ENCODE measurements around the gene OTOGL. TPM values are rescaled to one million over a fixed set of nuclear protein-coding genes. Genes with fewer than 3 reads are reported as not detected.

The OTOGL gene
- polyA plus RNA-seq, 1 of the 3 experiments (the other 2 are of a cell fraction), result 0.61 TPM

- TF ChIP-seq RXRA (IDR thresholded peaks at IDR 0.05; ENCODE audit: borderline replicate concordance, low read depth), result no peak
- no peak for TF ChIP-seq NFIC (IDR thresholded peaks at IDR 0.05; ENCODE audit: borderline replicate concordance)
- no peak for TF ChIP-seq FOSL2 (IDR thresholded peaks at IDR 0.05; ENCODE audit: borderline replicate concordance, low read depth)
- TF ChIP-seq, protein P1, sequence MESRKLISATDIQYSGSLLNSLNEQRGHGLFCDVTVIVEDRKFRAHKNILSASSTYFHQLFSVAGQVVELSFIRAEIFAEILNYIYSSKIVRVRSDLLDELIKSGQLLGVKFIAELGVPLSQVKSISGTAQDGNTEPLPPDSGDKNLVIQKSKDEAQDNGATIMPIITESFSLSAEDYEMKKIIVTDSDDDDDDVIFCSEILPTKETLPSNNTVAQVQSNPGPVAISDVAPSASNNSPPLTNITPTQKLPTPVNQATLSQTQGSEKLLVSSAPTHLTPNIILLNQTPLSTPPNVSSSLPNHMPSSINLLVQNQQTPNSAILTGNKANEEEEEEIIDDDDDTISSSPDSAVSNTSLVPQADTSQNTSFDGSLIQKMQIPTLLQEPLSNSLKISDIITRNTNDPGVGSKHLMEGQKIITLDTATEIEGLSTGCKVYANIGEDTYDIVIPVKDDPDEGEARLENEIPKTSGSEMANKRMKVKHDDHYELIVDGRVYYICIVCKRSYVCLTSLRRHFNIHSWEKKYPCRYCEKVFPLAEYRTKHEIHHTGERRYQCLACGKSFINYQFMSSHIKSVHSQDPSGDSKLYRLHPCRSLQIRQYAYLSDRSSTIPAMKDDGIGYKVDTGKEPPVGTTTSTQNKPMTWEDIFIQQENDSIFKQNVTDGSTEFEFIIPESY (IDR thresholded peaks at IDR 0.05; ENCODE audit: borderline replicate concordance, low read depth), result no peak
Observed at GRCh38 chr12:80208071-80208470, 108.7 kb downstream of the OTOGL start (continued).

DNA sequence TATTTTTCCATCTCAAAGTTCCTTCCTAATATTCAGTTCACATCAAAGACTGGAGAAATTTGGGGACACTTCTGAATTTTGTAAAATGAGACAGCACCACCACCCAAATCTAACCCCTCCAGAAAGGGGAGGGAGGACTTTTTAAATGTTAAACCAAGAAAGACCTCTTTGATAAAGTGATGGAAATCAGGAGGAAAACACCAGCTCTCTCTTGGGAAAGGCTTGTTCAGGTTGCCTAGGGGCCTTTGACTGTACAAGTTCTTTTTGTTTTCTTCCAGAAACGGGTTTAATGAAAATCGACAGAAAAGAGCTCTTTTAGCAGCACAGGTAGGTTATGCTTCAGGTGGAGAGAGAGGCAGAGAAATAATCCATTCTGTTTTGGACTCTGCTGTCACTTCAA is 112.3 kb downstream of the OTOGL start:
- Histone ChIP-seq H3K79me2 (ENCODE audit: insufficient read depth) (no peaks in the 10 kb centered on the region), H3K4me3 (ENCODE audit: low read depth in 2 of 2, low read length in 1 of 2) (no peak overlapping the region), H3K9me3 (no peaks in the 10 kb centered on the region), H2AFZ (ENCODE audit: low read depth) (no peak overlapping the region), H3F3A (replicated peaks; ENCODE audit: insufficient read depth) (no peaks in the 10 kb centered on the region), H3K36me3 (replicated peaks in 1 of 2; ENCODE audit: control insufficient read depth in 1 of 2, insufficient read depth in 2 of 2, low read length in 1 of 2) (no peaks in the 10 kb centered on the region), H3K4me2 (no peak overlapping the region), H3K9ac (no peak overlapping the region), H3K27ac (ENCODE audit: low read depth in 2 of 2, low read length in 1 of 2) (no peak overlapping the region), H3K27me3 (ENCODE audit: insufficient read depth) (peaks cover 19% of the 10 kb centered on the region; the same call in 1 of the 2 replicates), H3K4me1 (ENCODE audit: control insufficient read depth in 1 of 2, insufficient read depth in 2 of 2, low read depth in 1 of 2, low read length in 1 of 2) (no peaks in the 10 kb centered on the region), H3K9me2 (no peaks in the 10 kb centered on the region), H4K20me1 (ENCODE audit: insufficient read depth) (no peaks in the 10 kb centered on the region)
- TF ChIP-seq TAF1 (IDR thresholded peaks at IDR 0.05; ENCODE audit: borderline replicate concordance, low read depth, low read length) (no peak), RXRA (IDR thresholded peaks at IDR 0.05; ENCODE audit: borderline replicate concordance, low read depth) (no peak), MXI1 (IDR thresholded peaks at IDR 0.05; ENCODE audit: low read depth, low read length) (no peak), SIN3A (IDR thresholded peaks at IDR 0.05; ENCODE audit: borderline replicate concordance, low read depth, low read length) (no peak), SMC3 (IDR thresholded peaks at IDR 0.05; ENCODE audit: low read depth, low read length) (no peak), USF1 (IDR thresholded peaks at IDR 0.05; ENCODE audit: borderline replicate concordance, low read depth) (no peak), FOXJ3 (CRISPR knock-in tag; IDR thresholded peaks at IDR 0.05) (no peak), EZH2phosphoT487 (IDR thresholded peaks at IDR 0.05; ENCODE audit: borderline replicate concordance, low read depth) (no peak), NRF1 (IDR thresholded peaks at IDR 0.05; ENCODE audit: low read depth, low read length) (no peak), JUND (IDR thresholded peaks at IDR 0.05) (no peak), TEAD4 (IDR thresholded peaks at IDR 0.05; ENCODE audit: borderline replicate concordance, insufficient read depth) (no peak), YY1 (IDR thresholded peaks at IDR 0.05; ENCODE audit: low read depth) (no peak), NFIC (IDR thresholded peaks at IDR 0.05; ENCODE audit: borderline replicate concordance) (no peak), RCOR1 (IDR thresholded peaks at IDR 0.05; ENCODE audit: low read length) (no peak), FOSL2 (IDR thresholded peaks at IDR 0.05; ENCODE audit: borderline replicate concordance, low read depth) (no peak), CHD2 (IDR thresholded peaks at IDR 0.05; ENCODE audit: low read length, partially characterized antibody) (no peak), EP300 (IDR thresholded peaks at IDR 0.05; ENCODE audit: borderline replicate concordance in 1 of 2, low read depth in 1 of 2, low read length in 1 of 2) (no peak)
- TF ChIP-seq, protein P2, sequence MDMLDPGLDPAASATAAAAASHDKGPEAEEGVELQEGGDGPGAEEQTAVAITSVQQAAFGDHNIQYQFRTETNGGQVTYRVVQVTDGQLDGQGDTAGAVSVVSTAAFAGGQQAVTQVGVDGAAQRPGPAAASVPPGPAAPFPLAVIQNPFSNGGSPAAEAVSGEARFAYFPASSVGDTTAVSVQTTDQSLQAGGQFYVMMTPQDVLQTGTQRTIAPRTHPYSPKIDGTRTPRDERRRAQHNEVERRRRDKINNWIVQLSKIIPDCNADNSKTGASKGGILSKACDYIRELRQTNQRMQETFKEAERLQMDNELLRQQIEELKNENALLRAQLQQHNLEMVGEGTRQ (IDR thresholded peaks at IDR 0.05; ENCODE audit: borderline replicate concordance, low read depth, low read length), result no peak
- TF ChIP-seq, protein P3, sequence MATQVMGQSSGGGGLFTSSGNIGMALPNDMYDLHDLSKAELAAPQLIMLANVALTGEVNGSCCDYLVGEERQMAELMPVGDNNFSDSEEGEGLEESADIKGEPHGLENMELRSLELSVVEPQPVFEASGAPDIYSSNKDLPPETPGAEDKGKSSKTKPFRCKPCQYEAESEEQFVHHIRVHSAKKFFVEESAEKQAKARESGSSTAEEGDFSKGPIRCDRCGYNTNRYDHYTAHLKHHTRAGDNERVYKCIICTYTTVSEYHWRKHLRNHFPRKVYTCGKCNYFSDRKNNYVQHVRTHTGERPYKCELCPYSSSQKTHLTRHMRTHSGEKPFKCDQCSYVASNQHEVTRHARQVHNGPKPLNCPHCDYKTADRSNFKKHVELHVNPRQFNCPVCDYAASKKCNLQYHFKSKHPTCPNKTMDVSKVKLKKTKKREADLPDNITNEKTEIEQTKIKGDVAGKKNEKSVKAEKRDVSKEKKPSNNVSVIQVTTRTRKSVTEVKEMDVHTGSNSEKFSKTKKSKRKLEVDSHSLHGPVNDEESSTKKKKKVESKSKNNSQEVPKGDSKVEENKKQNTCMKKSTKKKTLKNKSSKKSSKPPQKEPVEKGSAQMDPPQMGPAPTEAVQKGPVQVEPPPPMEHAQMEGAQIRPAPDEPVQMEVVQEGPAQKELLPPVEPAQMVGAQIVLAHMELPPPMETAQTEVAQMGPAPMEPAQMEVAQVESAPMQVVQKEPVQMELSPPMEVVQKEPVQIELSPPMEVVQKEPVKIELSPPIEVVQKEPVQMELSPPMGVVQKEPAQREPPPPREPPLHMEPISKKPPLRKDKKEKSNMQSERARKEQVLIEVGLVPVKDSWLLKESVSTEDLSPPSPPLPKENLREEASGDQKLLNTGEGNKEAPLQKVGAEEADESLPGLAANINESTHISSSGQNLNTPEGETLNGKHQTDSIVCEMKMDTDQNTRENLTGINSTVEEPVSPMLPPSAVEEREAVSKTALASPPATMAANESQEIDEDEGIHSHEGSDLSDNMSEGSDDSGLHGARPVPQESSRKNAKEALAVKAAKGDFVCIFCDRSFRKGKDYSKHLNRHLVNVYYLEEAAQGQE (IDR thresholded peaks at IDR 0.05; ENCODE audit: low read depth, low read length), result no peak
- TF ChIP-seq, protein P1 (IDR thresholded peaks at IDR 0.05; ENCODE audit: borderline replicate concordance, low read depth), result no peak
- ChIA-PET CTCF (no interaction called here), POLR2A (no interaction called here)
- DNase-seq, result no peak
- 1% methylated on average over 2 of the region's 2 CpGs for WGBS (ENCODE audit: low lambda C conversion rate)
